Limb (tissue), 2 donors: Measurements from ENCODE around the gene CCHCR1.
"Not testable (repeated sequence)": the region's sequence is repeated elsewhere in the genome, so short reads cannot be mapped to it uniquely, and the experiment has no call there.

Source experiments
- DNase-seq, 2 donors: peaks; one replicate each; pipeline ENCODE4 v3.0.0-alpha.2; 2016; ENCODE audit errors: extremely low spot score in 2 of 2

CCHCR1 gene

GRCh38 chr6:31183287-31183686 is 25.7 kb upstream of the CCHCR1 start:
- not testable (repeated sequence) for DNase-seq

DNA sequence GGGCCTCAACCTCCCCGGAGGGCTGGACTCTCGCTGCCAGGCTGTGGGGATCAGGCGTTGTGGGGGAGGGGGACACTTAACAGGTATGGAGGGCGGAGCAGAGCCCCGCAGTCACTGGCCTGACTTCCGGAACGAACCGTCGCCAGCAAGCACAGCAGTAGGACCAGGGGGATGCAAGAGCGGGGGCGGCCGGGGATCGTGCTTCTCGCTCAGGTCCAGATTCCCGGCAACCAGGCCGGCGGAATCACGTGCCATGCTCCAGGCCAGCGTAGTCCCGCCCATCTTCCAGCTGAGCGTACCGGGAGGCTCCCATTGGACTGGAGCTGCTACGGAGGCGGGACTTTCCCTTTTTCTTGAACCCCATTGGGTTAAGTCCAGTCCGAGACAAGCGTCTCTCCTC is 22.9 kb upstream of the CCHCR1 start:
- peak; percentile 64 to 68 for DNase-seq

DNA sequence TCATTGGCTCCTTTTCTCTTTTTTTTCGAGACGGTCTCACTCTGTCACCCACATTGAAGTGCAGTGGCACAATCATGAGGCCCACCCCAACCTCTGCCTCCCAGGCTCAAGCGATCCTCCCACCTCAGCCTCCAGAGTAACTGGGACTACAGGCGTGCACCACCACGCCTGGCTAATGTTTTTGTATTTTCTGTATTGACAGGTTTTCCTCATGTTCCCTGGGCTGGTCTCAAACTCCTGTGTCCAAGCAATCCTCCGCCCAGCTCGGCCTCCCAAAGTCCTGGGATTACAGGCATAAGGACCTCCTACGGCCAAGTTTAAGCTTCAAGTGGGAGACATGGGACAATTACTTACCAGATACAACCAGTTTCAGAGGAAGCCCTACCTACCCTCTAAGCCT is 22.3 kb upstream of the CCHCR1 start:
- no peak for DNase-seq

- no peak for DNase-seq
Observed at GRCh38 chr6:31179042-31179386, 21.4 kb upstream of the CCHCR1 start.

GRCh38 chr6:31178143-31179041 is 20.8 kb upstream of the CCHCR1 start:
- DNase-seq: no peak

DNA sequence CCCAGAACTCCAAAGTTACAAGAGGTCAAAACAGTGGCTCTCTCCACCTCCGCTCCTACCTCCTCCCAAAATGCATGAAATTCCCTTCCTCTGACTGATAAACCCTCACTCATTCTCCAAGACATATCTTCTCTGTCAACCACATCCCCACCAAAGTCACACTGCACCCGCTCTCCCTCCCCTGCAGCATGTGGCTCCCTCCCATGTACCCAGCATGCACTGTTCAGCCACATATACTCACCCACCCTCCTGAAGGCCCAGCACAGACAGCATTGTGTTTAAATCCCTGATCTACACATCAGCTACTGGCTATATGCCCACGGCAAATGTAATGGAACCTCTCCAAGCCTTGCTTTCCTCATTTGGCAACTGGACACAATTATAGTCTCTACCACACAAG is 18.4 kb upstream of the CCHCR1 start:
- DNase-seq: peak in 1 of 2 donors; percentile 2

DNA sequence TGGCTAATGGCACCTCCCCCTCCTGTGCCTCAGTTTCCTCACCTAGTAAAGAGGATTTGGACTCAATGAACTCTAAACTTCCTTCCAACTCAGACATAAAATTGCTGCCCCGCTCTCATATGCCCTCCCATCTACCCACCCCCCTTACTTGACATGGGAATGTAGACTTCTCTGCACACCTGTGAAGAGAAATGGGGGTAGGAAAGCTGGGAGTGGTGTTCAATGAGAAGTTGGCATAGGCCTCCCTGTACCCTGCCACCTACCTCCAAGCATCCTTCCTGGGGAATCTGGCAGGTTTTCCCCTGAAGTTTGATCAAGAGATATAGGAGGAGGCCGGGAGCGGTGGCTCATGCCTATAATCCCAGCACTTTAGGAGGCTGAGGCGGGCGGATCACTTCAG is 16.8 kb upstream of the CCHCR1 start:
- no peak for DNase-seq

- DNase-seq: no peak
Observed at GRCh38 chr6:31173406-31173805, 15.8 kb upstream of the CCHCR1 start.

GRCh38 chr6:31172973-31173384 is 15.4 kb upstream of the CCHCR1 start:
- no peak for DNase-seq

GRCh38 chr6:31171931-31172905 is 14.6 kb upstream of the CCHCR1 start:
- no peak for DNase-seq

GRCh38 chr6:31170987-31171671 is 13.5 kb upstream of the CCHCR1 start:
- DNase-seq: no peak

GRCh38 chr6:31170600-31170881 is 12.9 kb upstream of the CCHCR1 start, which contains the start of gene POU5F1:
TSS of gene POU5F1 (minus strand) at chr6:31170682. CDS start at chr6:31170620, 62 bp downstream.
- no peak for DNase-seq

DNA sequence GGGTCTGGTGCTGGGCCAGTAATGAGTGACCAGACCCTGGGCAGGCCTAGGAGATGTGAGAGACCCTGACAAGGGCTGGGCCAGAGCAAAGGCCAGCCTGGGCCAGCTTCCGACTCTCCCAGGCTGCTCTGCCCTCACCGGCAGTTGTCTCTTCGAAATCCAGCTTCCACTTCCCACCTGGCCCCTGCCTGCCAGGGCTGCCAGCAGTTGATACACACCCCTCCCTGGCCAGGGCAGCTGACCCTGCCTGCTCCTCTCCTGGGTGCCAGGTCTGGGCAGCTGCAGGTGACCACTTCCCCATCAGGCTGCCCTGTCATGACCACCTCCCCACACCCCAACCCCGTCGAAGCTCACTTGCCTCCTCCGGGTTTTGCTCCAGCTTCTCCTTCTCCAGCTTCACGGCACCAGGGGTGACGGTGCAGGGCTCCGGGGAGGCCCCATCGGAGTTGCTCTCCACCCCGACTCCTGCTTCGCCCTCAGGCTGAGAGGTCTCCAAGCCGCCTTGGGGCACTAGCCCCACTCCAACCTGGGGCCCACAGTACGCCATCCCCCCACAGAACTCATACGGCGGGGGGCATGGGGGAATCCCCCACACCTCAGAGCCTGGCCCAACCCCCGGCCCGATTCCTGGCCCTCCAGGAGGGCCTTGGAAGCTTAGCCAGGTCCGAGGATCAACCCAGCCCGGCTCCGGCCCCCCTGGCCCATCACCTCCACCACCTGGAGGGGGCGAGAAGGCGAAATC is 12.4 kb upstream of the CCHCR1 start:
- not testable (repeated sequence) for DNase-seq

DNA sequence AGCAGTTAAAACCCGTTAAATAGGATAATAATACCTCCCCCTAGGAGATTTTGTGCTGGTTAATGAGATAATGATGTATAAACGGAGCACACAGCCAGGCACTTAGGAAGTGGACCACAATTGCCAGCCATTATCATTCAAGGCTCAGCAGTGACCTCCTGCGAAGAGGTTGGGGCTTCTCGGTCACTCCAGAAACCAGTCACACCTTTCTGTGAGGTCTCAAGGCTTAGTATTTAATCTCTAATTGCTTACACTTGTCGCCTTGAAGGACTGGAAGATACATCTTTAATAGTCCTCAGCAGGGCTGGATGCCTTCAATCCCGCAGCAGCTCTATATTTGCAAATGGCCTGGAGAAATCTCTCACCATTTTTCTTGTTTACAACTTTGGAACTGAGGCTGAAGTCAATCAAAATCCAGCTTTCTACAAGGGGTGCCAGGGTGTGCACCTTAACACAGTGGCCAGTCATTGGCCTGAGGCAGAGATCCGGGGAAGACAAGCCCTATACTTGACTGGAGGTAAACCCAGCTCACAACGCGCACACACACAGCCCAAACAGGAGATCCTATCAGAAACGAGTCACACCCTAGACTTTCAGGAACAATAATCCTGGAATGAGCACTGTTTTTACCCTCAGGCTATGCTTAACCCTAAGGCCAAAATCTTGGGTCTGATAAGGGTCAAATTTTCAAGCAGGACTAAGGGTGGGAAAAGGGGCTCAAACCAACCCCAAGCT is 11.7 kb upstream of the CCHCR1 start:
- no peak for DNase-seq

GRCh38 chr6:31168606-31169005 is 11.0 kb upstream of the CCHCR1 start:
- no peak for DNase-seq

DNA sequence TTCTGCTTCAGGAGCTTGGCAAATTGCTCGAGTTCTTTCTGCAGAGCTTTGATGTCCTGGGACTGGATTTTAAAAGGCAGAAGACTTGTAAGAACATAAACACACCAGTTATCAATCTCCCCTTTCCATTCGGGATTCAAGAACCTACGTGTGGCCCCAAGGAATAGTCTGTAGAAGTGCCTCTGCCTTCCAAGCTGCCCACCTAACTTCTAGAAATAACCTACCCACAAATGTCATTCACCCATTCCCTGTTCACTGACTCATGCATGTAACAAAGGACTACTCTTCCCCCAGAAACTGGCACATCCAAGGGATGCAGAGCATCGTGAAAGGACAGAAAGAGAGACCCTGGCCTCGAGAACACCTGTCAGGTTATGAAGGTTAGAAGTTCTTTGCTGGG is 8.4 kb upstream of the CCHCR1 start:
- DNase-seq: no peak

DNA sequence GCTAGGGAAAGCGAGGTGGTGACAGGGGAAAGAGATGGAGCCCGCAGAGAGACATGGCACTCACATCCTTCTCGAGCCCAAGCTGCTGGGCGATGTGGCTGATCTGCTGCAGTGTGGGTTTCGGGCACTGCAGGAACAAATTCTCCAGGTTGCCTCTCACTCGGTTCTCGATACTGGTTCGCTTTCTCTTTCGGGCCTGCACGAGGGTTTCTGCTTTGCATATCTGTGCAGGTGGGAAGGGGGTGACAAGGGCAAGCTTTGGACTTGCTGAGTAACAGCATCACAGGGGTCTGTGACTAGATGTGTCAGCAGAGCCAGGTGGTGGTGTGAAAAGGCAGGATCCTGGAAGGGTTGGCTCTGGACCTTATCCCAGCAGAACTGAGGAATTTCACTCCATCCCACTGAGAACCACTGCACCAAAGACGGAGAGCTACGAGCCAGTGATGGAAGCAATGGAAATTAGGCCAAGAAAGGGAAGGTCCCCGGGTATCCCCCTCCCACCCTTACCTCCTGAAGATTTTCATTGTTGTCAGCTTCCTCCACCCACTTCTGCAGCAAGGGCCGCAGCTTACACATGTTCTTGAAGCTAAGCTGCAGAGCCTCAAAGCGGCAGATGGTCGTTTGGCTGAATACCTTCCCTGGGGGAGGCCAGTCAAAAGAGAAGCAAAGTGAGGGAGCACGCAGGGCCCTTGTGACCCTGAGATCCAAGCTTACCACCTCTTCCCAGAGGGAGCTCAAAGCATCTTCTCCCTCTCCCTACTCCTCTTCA is 7.6 kb upstream of the CCHCR1 start:
- DNase-seq: not testable (repeated sequence)

DNA sequence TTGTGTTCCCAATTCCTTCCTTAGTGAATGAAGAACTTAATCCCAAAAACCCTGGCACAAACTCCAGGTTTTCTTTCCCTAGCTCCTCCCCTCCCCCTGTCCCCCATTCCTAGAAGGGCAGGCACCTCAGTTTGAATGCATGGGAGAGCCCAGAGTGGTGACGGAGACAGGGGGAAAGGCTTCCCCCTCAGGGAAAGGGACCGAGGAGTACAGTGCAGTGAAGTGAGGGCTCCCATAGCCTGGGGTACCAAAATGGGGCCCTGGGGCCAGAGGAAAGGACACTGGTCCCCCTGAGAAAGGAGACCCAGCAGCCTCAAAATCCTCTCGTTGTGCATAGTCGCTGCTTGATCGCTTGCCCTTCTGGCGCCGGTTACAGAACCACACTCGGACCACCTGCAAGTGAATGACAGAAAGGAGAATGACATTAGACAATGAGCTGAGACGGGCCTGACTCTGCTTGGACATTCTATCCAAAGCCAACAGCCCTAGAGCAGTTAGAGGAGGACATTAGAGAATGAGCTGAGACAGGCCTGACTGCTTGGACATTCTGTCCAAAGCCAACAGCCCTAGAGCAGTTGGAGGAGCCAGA is 7.0 kb upstream of the CCHCR1 start:
- not testable (repeated sequence) for DNase-seq

DNA sequence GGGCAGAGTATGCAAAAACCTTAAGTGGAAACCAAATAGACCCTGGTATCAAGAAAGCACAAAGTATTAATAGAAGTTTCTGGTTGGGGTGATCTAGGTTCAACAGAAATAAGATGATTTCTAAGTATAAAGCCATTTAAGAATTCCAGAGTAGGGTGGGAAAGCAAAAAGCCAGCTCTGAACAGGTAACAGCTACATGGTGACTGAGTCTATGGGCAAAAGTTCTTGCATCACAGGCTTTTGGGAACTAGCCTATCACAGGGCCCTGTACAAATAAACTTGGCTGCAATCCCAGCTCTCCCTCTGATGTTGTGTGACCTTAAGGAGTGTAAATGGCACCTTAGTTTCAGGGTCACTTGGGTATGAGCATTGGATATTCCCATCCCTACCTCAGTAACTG is 6.3 kb upstream of the CCHCR1 start:
- DNase-seq: no peak
